Measurements from ENCODE around the gene METTL16. TPM values are rescaled to one million over a fixed set of nuclear protein-coding genes. Genes with fewer than 3 reads are reported as not detected.

The METTL16 gene
- total RNA-seq, 1 experiment from 2014 or later = 54.1 TPM

GRCh38 chr17:2423271-2423670 is 88.4 kb downstream of the METTL16 start:
- no peak for DNase-seq (ENCODE audit: low spot score)
- H3K27me3 Mint-ChIP-seq (ENCODE audit: low read depth) = no peaks in the 10 kb centered on the region
- TF ChIP-seq PRRX2 (CRISPR knock-in tag; IDR thresholded peaks at IDR 0.05) (no peak), CREB1 (CRISPR knock-in tag; IDR thresholded peaks at IDR 0.05) (no peak), NFYB (CRISPR knock-in tag; conservative IDR thresholded peaks at IDR 0.05; ENCODE audit: low read depth) (no peak), NFATC4 (CRISPR knock-in tag; IDR thresholded peaks at IDR 0.05) (no peak), E2F4 (CRISPR knock-in tag; IDR thresholded peaks at IDR 0.05; ENCODE audit: borderline replicate concordance, low read depth) (no peak), ZMAT4 (CRISPR knock-in tag; IDR thresholded peaks at IDR 0.05) (no peak), FOXP1 (CRISPR knock-in tag; IDR thresholded peaks at IDR 0.05; ENCODE audit: borderline replicate concordance) (no peak), ZNF281 (CRISPR knock-in tag; IDR thresholded peaks at IDR 0.05) (no peak), RORB (CRISPR knock-in tag; IDR thresholded peaks at IDR 0.05) (no peak), ATF2 (CRISPR knock-in tag; IDR thresholded peaks at IDR 0.05; ENCODE audit: borderline replicate concordance, low read depth) (no peak), ZNF219 (CRISPR knock-in tag; IDR thresholded peaks at IDR 0.05; ENCODE audit: borderline replicate concordance) (no peak), AFF4 (CRISPR knock-in tag; IDR thresholded peaks at IDR 0.05; ENCODE audit: borderline replicate concordance) (no peak), IRF2 (CRISPR knock-in tag; IDR thresholded peaks at IDR 0.05; ENCODE audit: borderline replicate concordance, low read depth) (no peak), TP53 (CRISPR knock-in tag; IDR thresholded peaks at IDR 0.05) (no peak), GABPB1 (CRISPR knock-in tag; IDR thresholded peaks at IDR 0.05) (no peak), E2F5 (CRISPR knock-in tag; IDR thresholded peaks at IDR 0.05) (no peak)
- H3K9me3 Mint-ChIP-seq = no peaks in the 10 kb centered on the region
- ATAC-seq = no peak
- ChIA-PET CTCF (interaction anchor here (0.6 to 3.8 kb wide), 2 partner anchors 41 to 54 kb away, joined by 4 to 17 read pairs; no protein-coding TSS in a partner anchor), POLR2A (no interaction called here)
- peaks cover 41% of the 10 kb centered on the region for H3K36me3 Mint-ChIP-seq
- H3K4me1 Mint-ChIP-seq = no peaks in the 10 kb centered on the region
- no peak overlapping the region for H3K27ac Mint-ChIP-seq
- no peak overlapping the region for H3K4me3 Mint-ChIP-seq
